H9 (cell line): ENCODE measurements around the gene TRUB1. TPM values are rescaled to one million over a fixed set of nuclear protein-coding genes. Genes with fewer than 3 reads are reported as not detected.
A peak's percentile ranks its signal among the peaks of the same experiment; 100 is the strongest.

Experiments
- DNase-seq: peaks from one replicate; pipeline ENCODE4 v3.0.0-alpha.2; 2017
- H2AFZ ChIP-seq: one replicate; pipeline ENCODE4 v1.6.1; 2013; ENCODE audit warnings: mild to moderate bottlenecking, low read length, control low read depth, moderate library complexity
- H2AK5ac ChIP-seq: 2 replicates; pipeline ENCODE4 v1.6.1; 2013; ENCODE audit warnings: low read length, control low read depth, mixed read lengths; ENCODE audit not compliant: insufficient read length
- H2BK120ac ChIP-seq: one replicate; pipeline ENCODE4 v1.6.1; 2013; ENCODE audit warnings: low read depth, mild to moderate bottlenecking, low read length, control low read depth, inconsistent platforms; ENCODE audit not compliant: poor library complexity, severe bottlenecking
- H2BK12ac ChIP-seq: 2 replicates; pipeline ENCODE4 v1.6.1; 2013; ENCODE audit warnings: low read length, control low read depth, mixed read lengths, low read depth; ENCODE audit not compliant: insufficient read length
- H2BK15ac ChIP-seq: 2 replicates; pipeline ENCODE4 v1.6.1; 2013; ENCODE audit warnings: low read depth, low read length, control low read depth
- H2BK20ac ChIP-seq: one replicate; pipeline ENCODE4 v1.6.1; 2013; ENCODE audit warnings: low read depth, mild to moderate bottlenecking, low read length, control low read depth, inconsistent platforms; ENCODE audit not compliant: poor library complexity, severe bottlenecking
- H2BK5ac ChIP-seq: 2 replicates; pipeline ENCODE4 v1.6.1; 2013; ENCODE audit warnings: low read length, control low read depth, mixed read lengths; ENCODE audit not compliant: insufficient read length
- H3K14ac ChIP-seq: 2 replicates; pipeline ENCODE4 v1.6.1; 2013; ENCODE audit warnings: low read length, control low read depth; ENCODE audit not compliant: insufficient read depth
- H3K18ac ChIP-seq: 2 replicates; pipeline ENCODE4 v1.6.1; 2013; ENCODE audit warnings: low read depth, mild to moderate bottlenecking, mixed read lengths, low read length, control low read depth; ENCODE audit not compliant: insufficient read length
- H3K23ac ChIP-seq: 2 replicates; pipeline ENCODE4 v1.6.1; 2013; ENCODE audit warnings: low read length, control low read depth, mixed read lengths, low read depth; ENCODE audit not compliant: insufficient read length
- H3K23me2 ChIP-seq: 2 replicates; pipeline ENCODE4 v1.6.1; 2013; ENCODE audit warnings: low read depth, mild to moderate bottlenecking, mixed read lengths, low read length, control low read depth; ENCODE audit not compliant: insufficient read length, poor library complexity, severe bottlenecking
- H3K27ac ChIP-seq: 2 replicates; pipeline ENCODE4 v1.5.1; 2013; ENCODE audit warnings: low read length, control low read depth, mixed read lengths, low read depth; ENCODE audit not compliant: insufficient read length
- H3K27me3 ChIP-seq: 2 replicates; pipeline ENCODE4 v1.6.1; 2013; ENCODE audit warnings: low read length, control low read depth, inconsistent platforms; ENCODE audit not compliant: insufficient read depth
- H3K4ac ChIP-seq: 2 replicates; pipeline ENCODE4 v1.6.1; 2013; ENCODE audit warnings: low read depth, mild to moderate bottlenecking, control low read depth, inconsistent platforms, low read length, moderate library complexity
- H3K4me1 ChIP-seq: 2 replicates; pipeline ENCODE4 v1.6.1; 2013; ENCODE audit warnings: low read length, control low read depth, inconsistent platforms; ENCODE audit not compliant: insufficient read depth
- H3K4me2 ChIP-seq: 2 replicates; pipeline ENCODE4 v1.6.1; 2013; ENCODE audit warnings: low read length, control low read depth, mixed read lengths; ENCODE audit not compliant: insufficient read length, insufficient read depth
- H3K56ac ChIP-seq: 2 replicates; pipeline ENCODE4 v1.6.1; 2013; ENCODE audit warnings: low read depth, mild to moderate bottlenecking, mixed read lengths, low read length, control low read depth; ENCODE audit not compliant: insufficient read length
- H3K79me1 ChIP-seq: 2 replicates; pipeline ENCODE4 v1.6.1; 2013; ENCODE audit warnings: low read depth, mild to moderate bottlenecking, moderate library complexity, low read length, control low read depth, inconsistent platforms; ENCODE audit not compliant: insufficient read depth, poor library complexity, severe bottlenecking
- H3K79me2 ChIP-seq: 2 replicates; pipeline ENCODE4 v1.6.1; 2013; ENCODE audit warnings: low read length, control low read depth, inconsistent platforms; ENCODE audit not compliant: insufficient read depth
- H3K9ac ChIP-seq: 2 replicates; pipeline ENCODE4 v1.6.1; 2013; ENCODE audit warnings: low read length, control low read depth, mixed read lengths; ENCODE audit not compliant: insufficient read length; ENCODE audit errors: extremely low read depth
- H3K9me3 ChIP-seq: one replicate; pipeline ENCODE4 v1.6.1; 2013; ENCODE audit warnings: low read depth, low read length, inconsistent platforms; ENCODE audit not compliant: control insufficient read depth
- H3T11ph ChIP-seq: one replicate; pipeline ENCODE4 v1.6.1; 2013; ENCODE audit warnings: mild to moderate bottlenecking, low read length, control low read depth, inconsistent platforms
- H4K20me1 ChIP-seq: one replicate; pipeline ENCODE4 v1.6.1; 2013; ENCODE audit not compliant: control insufficient read depth, insufficient read length, insufficient read depth
- H4K5ac ChIP-seq: 2 replicates; pipeline ENCODE4 v1.6.1; 2013; ENCODE audit warnings: low read depth, mild to moderate bottlenecking, mixed read lengths, low read length, control low read depth; ENCODE audit not compliant: insufficient read length
- H4K8ac ChIP-seq: replicated peaks from 2 replicates; pipeline ENCODE4 v1.6.1; 2013; ENCODE audit warnings: low read length, control low read depth, mixed read lengths, low read depth; ENCODE audit not compliant: insufficient read length
- H4K91ac ChIP-seq: 2 replicates; pipeline ENCODE4 v1.6.1; 2013; ENCODE audit warnings: low read depth, mild to moderate bottlenecking, moderate library complexity, mixed read lengths, low read length, control low read depth; ENCODE audit not compliant: insufficient read length
- H3K27ac Mint-ChIP-seq, 3 experiments: 2 replicates in 2 of 3; 3 replicates in 1 of 3; pipeline ENCODE4 v1.8.0; 2020 to 2021; ENCODE audit warnings: mixed read lengths in 3 of 3, mild to moderate bottlenecking in 1 of 3, moderate library complexity in 1 of 3
- H3K27me3 Mint-ChIP-seq: 2 replicates; pipeline ENCODE4 v1.8.0; 2021; ENCODE audit warnings: low read depth, mild to moderate bottlenecking, moderate library complexity, mixed read lengths
- H3K36me3 Mint-ChIP-seq, 3 experiments: 2 replicates in 2 of 3; 3 replicates in 1 of 3; pipeline ENCODE4 v1.8.0; 2020 to 2021; ENCODE audit warnings: low read depth in 3 of 3, mixed read lengths in 3 of 3; ENCODE audit not compliant: insufficient read depth in 1 of 3
- H3K4me1 Mint-ChIP-seq, 2 experiments: 2 replicates each; pipeline ENCODE4 v1.8.0; 2020; ENCODE audit warnings: mixed read lengths in 2 of 2
- H3K4me3 Mint-ChIP-seq, 2 experiments: 2 replicates in 1 of 2; 3 replicates in 1 of 2; pipeline ENCODE4 v1.8.0; 2020 to 2021; ENCODE audit warnings: mild to moderate bottlenecking in 2 of 2, mixed read lengths in 2 of 2, moderate library complexity in 1 of 2
- H3K9me3 Mint-ChIP-seq, 2 experiments: 2 replicates in 1 of 2; 3 replicates in 1 of 2; pipeline ENCODE4 v1.8.0; 2020; ENCODE audit warnings: mild to moderate bottlenecking in 2 of 2, mixed read lengths in 2 of 2, moderate library complexity in 1 of 2
- WGBS: extraction: QIAGEN DNeasy Blood & Tissue Kit; methylation state at CpG from one replicate; pipeline ENCODE4 v1.1.7; 2013; ENCODE audit warnings: missing lambda C conversion rate, low lambda C conversion rate, mixed read lengths; ENCODE audit not compliant: insufficient read length; ENCODE audit errors: extremely low coverage; 5-methylcytosine and 5-hydroxymethylcytosine counted together
- total RNA-seq: library from RNA; stranded (reverse); gene quantifications from 2 replicates; pipeline ENCODE4 v1.2.1, GENCODE V29; 2021
- TF ChIP-seq, protein P1 (sequence below): fragments of 200-600 bp; sonication (generic); conservative IDR thresholded peaks from 3 replicates; pipeline ENCODE4 v1.8.0; 2021; ENCODE audit warnings: antibody characterized with exemption, mild to moderate bottlenecking

The TRUB1 gene
- total RNA-seq, 1 experiment from 2014 or later: 20.6 TPM

DNA sequence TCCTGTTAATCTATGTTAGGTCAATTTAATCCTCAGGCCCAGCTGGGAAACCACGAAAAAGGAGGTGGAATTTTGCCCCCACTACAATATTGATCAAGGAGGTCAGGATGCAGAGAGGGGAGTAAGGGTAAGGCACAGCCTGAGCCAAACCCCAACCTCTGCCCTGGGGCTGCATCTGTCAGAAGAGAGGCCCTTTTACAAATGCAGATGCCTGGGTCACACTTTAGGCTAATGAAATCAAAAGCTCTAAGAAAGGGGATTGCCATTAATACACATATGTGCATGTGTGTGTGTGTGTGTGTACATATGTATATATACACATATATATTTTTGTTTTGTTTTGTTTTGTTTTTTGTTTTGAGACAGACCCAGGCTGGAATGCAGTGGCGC lies 25.5 kb upstream of the TRUB1 start:
- no peak overlapping the region for H2BK120ac ChIP-seq
- H4K5ac ChIP-seq: no peak overlapping the region
- Mint-ChIP-seq H3K27ac (peak overlapping the region in 1 of 3 experiments; percentile 49; a peak in 1 of 7 replicates), H3K4me3 (no peak overlapping the region), H3K27me3 (peaks cover 3% of the 10 kb centered on the region; the same call in 1 of the 2 replicates), H3K9me3 (peaks cover 0 to 8% of the 10 kb centered on the region in 2 experiments; a peak in 1 of 5 replicates), H3K36me3 (peaks cover 0 to 7% (median 5%) of the 10 kb centered on the region in 3 experiments; a peak in 3 of 7 replicates), H3K4me1 (peaks cover 14% of the 10 kb centered on the region in 2 experiments)
- no peaks in the 10 kb centered on the region for H4K20me1 ChIP-seq
- no peak overlapping the region for H3K27ac ChIP-seq
- H3K79me2 ChIP-seq: no peaks in the 10 kb centered on the region
- no peaks in the 10 kb centered on the region for H3K79me1 ChIP-seq
- H3K14ac ChIP-seq: no peak overlapping the region
- no peak overlapping the region for H2BK20ac ChIP-seq
- H3K23ac ChIP-seq: no peak overlapping the region
- H2AFZ ChIP-seq: no peak overlapping the region
- H2BK15ac ChIP-seq: no peak overlapping the region
- no peak overlapping the region for H3K9ac ChIP-seq
- H3K56ac ChIP-seq: no peak overlapping the region
- TF ChIP-seq, protein P1, sequence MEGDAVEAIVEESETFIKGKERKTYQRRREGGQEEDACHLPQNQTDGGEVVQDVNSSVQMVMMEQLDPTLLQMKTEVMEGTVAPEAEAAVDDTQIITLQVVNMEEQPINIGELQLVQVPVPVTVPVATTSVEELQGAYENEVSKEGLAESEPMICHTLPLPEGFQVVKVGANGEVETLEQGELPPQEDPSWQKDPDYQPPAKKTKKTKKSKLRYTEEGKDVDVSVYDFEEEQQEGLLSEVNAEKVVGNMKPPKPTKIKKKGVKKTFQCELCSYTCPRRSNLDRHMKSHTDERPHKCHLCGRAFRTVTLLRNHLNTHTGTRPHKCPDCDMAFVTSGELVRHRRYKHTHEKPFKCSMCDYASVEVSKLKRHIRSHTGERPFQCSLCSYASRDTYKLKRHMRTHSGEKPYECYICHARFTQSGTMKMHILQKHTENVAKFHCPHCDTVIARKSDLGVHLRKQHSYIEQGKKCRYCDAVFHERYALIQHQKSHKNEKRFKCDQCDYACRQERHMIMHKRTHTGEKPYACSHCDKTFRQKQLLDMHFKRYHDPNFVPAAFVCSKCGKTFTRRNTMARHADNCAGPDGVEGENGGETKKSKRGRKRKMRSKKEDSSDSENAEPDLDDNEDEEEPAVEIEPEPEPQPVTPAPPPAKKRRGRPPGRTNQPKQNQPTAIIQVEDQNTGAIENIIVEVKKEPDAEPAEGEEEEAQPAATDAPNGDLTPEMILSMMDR: no peak
- H2BK5ac ChIP-seq: no peak overlapping the region
- no CpG with 5 or more reads among the region's 2 CpGs for whole genome bisulfite sequencing
- no peak overlapping the region for H3K4ac ChIP-seq
- H3K23me2 ChIP-seq: no peaks in the 10 kb centered on the region
- no peak overlapping the region for H4K91ac ChIP-seq
- H2BK12ac ChIP-seq: no peak overlapping the region
- H3K27me3 ChIP-seq: no peaks in the 10 kb centered on the region
- no peak overlapping the region for H4K8ac ChIP-seq
- no peaks in the 10 kb centered on the region; the same call in 1 of the 2 replicates for H3K4me1 ChIP-seq
- no peaks in the 10 kb centered on the region for H3K9me3 ChIP-seq
- no peak for DNase-seq
- H3K18ac ChIP-seq: no peak overlapping the region
- H3K4me2 ChIP-seq: no peak overlapping the region
- no peak overlapping the region for H3T11ph ChIP-seq
- no peak overlapping the region for H2AK5ac ChIP-seq
